Upper lobe of right lung (tissue), 1 donor: ENCODE measurements around the gene C2orf72. TPM values are rescaled to one million over a fixed set of nuclear protein-coding genes. Genes with fewer than 3 reads are reported as not detected.

ENCODE experiments used
- ATAC-seq: fragments of 200-7000 bp; cut with Tn5 transposase; one replicate; pipeline ENCODE4 v1.9.1; 2020; ENCODE audit warnings: mild to moderate bottlenecking, moderate library complexity
- DNase-seq: peaks from one replicate; pipeline ENCODE4 v3.0.0-alpha.2; 2020
- H3K27ac ChIP-seq: fragments of 200-600 bp; one replicate; pipeline ENCODE4 v1.8.0; 2022
- H3K27me3 ChIP-seq: fragments of 200-600 bp; one replicate; pipeline ENCODE4 v1.8.0; 2022; ENCODE audit warnings: mild to moderate bottlenecking
- H3K36me3 ChIP-seq: fragments of 200-600 bp; one replicate; pipeline ENCODE4 v1.8.0; 2022
- H3K4me1 ChIP-seq: fragments of 200-600 bp; one replicate; pipeline ENCODE4 v1.8.0; 2022
- H3K4me3 ChIP-seq: fragments of 200-600 bp; one replicate; pipeline ENCODE4 v1.8.0; 2022; ENCODE audit warnings: mild to moderate bottlenecking
- H3K9me3 ChIP-seq: fragments of 200-600 bp; one replicate; pipeline ENCODE4 v1.8.0; 2022
- intact Hi-C: fragments of 100-400 bp; cut with DNase I; formaldehyde crosslinking; loops from one replicate; pipeline ENCODE4 v1.11.0; 2022
- total RNA-seq: library from RNA; stranded (reverse); fragmentation: NEBNext Ultra II Directional; extraction: Animal tissue kit (Norgen Biotek cat#: 25700); gene quantifications from one replicate; pipeline ENCODE4 v1.2.1, GENCODE V29; 2021
- TF ChIP-seq, protein P1 (sequence below): fragments of 200-600 bp; IDR thresholded peaks from one replicate; pipeline ENCODE4 v1.8.0; 2022; ENCODE audit warnings: antibody characterized with exemption
- donor health status: DM: no; HTN: yes; CAD: no; lungs with severe emphysema.

The C2orf72 gene
- total RNA-seq, 1 donor from 2014 or later, result 1.5 TPM

DNA sequence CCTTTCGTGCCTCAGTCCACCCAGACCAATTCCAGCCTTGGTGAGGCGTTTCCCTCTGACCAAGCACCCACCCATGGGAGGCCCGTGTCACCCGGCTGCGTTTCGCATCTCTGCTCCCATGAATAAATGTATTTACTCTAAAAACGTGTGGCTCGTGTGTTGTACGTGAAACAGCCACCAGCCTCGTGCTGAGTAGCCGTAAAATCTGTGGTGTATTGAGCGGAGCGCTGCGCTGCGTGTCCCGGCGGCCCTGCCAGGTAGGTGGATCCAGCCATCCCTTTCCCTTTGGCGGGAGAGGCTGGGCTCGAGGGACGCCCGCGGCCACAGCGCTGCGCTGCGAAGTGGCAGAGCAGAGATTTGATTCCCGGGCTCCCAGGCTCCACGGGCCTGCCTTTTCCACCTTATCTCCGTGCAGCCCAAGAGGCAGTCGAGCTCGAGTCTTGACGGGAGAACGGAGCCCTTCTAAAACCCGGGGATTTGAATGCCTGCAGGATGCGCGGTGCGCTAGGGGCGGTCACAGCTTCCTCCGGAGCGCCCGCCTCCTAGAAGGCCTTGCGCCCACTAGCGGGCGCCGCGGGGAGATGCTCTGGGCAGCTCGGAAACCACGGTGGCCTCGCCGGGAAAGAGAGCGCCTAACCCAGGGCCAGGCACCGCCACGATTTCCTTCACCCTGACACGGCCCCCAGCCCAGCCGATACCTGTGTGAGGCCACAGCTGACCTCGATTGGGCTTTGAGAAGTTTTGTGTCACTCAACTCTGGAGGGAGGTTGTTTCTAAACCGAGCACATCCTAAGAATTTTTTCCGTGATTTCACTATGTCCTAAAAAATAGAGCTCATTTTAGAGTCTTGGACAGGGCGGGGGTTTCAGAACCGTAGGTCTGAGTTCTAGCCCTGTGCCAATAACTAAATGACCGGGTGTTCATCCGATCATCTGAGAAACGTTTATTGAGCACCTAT is 15.4 kb downstream of the C2orf72 start:
- peak overlapping the region; percentile 59 for H3K4me3 ChIP-seq
- H3K4me1 ChIP-seq, result peaks cover 7% of the 10 kb centered on the region
- peaks cover 2% of the 10 kb centered on the region for H3K27me3 ChIP-seq
- no peaks in the 10 kb centered on the region for H3K9me3 ChIP-seq
- ATAC-seq, result peak; percentile 87
- no peak overlapping the region for H3K27ac ChIP-seq
- DNase-seq, result peak; percentile 92
- H3K36me3 ChIP-seq, result no peaks in the 10 kb centered on the region
- intact Hi-C loops, result no loop called here
- TF ChIP-seq, protein P1, sequence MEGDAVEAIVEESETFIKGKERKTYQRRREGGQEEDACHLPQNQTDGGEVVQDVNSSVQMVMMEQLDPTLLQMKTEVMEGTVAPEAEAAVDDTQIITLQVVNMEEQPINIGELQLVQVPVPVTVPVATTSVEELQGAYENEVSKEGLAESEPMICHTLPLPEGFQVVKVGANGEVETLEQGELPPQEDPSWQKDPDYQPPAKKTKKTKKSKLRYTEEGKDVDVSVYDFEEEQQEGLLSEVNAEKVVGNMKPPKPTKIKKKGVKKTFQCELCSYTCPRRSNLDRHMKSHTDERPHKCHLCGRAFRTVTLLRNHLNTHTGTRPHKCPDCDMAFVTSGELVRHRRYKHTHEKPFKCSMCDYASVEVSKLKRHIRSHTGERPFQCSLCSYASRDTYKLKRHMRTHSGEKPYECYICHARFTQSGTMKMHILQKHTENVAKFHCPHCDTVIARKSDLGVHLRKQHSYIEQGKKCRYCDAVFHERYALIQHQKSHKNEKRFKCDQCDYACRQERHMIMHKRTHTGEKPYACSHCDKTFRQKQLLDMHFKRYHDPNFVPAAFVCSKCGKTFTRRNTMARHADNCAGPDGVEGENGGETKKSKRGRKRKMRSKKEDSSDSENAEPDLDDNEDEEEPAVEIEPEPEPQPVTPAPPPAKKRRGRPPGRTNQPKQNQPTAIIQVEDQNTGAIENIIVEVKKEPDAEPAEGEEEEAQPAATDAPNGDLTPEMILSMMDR, result peak; percentile 95

DNA sequence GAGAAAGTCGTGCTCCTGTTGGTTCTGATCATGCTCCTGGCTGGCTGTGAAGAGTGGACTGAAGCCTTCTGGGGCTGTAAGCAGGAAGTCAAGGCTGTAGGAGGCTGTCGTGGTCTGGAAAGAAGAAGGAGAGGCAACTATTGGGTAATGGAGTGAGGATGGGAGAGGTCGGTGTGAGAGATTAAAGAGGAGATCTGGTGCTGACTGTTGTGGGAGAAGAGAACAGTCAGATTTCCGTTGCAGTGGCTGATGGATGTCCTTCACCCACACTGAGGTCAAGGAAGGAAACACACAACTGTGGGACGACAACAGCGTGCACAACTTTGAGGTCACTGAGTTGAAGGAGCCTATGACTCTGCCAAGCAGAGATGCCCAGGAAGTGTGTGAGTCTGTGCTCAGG is 16.5 kb downstream of the C2orf72 start:
- ATAC-seq (no peak), DNase-seq (no peak)
- intact Hi-C loops, result no loop called here
- H3K4me1 ChIP-seq, result peaks cover 17% of the 10 kb centered on the region
- no peak overlapping the region for H3K27ac ChIP-seq
- H3K4me3 ChIP-seq, result no peak overlapping the region
- TF ChIP-seq, protein P1, result no peak
- H3K27me3 ChIP-seq, result no peaks in the 10 kb centered on the region
- no peaks in the 10 kb centered on the region for H3K9me3 ChIP-seq
- H3K36me3 ChIP-seq, result no peaks in the 10 kb centered on the region

DNA sequence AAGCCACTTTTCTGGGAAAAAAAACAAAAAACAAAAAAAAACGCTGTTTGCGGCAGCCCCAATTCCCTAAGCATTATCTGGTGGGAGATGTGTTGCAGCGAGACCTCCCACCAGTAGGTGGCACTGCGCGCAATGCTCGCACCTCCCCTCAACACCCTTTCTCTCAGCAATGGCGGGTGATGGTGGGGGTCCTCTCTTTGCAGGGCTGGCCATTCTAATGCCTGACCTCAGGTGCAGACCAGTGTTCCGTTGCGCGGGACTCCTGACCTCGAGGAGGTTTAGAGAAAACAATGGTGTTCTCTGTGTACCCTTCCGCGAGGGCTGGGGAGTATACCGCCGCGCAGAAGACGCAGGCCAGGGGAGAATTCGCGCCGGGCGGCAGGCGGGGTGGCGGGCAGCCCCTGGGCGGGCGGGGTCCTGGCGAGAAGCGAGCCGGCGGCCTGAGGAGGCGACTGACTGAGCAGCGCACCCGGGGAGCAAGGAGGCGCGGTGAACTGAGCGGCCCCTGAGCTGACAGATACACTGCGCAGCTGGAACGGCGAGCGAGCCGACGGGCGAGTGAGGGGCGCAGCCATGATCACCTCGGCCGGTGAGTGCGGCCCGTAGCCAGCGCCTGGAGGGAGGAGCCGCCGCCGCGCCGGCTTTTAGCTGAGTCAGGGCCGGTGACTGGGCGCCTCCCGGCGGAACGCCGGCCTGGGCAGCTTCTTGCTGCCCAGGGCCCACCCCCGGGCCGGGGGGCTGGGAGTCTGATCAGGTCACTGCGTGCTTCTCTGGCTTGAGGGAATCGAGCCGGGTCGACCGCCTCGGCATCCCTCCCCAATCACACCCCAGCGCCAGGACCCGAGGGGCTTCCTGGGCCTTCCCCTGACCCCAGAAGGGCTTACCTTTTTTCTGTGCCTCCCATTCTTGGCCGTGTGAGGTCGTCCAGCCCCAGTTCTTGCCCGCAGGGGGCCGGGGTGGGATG is 19.4 kb downstream of the C2orf72 start, which contains the start of gene PSMD1:
Gene PSMD1, plus strand, starts transcription at position 415 of the 964 bp plus-strand sequence. Its CDS starts 159 bp downstream, at position 574.
- Histone ChIP-seq H3K4me1 (peaks cover 32% of the 10 kb centered on the region), H3K4me3 (peak within 1 kb of the TSS; percentile 90)
- intact Hi-C loops, result no loop called here

GRCh38 chr2:231057590-231057989 is 20.3 kb downstream of the C2orf72 start:
- intact Hi-C loops, result no loop called here
- no peak overlapping the region for H3K27ac ChIP-seq
- no peaks in the 10 kb centered on the region for H3K27me3 ChIP-seq
- DNase-seq (no peak), ATAC-seq (no peak)
- H3K4me1 ChIP-seq, result peaks cover 28% of the 10 kb centered on the region
- H3K9me3 ChIP-seq, result no peaks in the 10 kb centered on the region
- TF ChIP-seq, protein P1, result no peak
- peak overlapping the region; percentile 90 for H3K4me3 ChIP-seq
- peaks cover 15% of the 10 kb centered on the region for H3K36me3 ChIP-seq

More for the DNA sequence above, 19.4 kb downstream of the C2orf72 start, which contains the start of gene PSMD1:
- DNase-seq (peak; percentile 94), ATAC-seq (peak; percentile 97)
- peaks cover 8% of the 10 kb centered on the region for H3K36me3 ChIP-seq
- TF ChIP-seq, protein P1, result peak; percentile 94
- H3K27ac ChIP-seq, result peak within 1 kb of the TSS; percentile 97
- H3K9me3 ChIP-seq, result no peaks in the 10 kb centered on the region
- no peaks in the 10 kb centered on the region for H3K27me3 ChIP-seq

DNA sequence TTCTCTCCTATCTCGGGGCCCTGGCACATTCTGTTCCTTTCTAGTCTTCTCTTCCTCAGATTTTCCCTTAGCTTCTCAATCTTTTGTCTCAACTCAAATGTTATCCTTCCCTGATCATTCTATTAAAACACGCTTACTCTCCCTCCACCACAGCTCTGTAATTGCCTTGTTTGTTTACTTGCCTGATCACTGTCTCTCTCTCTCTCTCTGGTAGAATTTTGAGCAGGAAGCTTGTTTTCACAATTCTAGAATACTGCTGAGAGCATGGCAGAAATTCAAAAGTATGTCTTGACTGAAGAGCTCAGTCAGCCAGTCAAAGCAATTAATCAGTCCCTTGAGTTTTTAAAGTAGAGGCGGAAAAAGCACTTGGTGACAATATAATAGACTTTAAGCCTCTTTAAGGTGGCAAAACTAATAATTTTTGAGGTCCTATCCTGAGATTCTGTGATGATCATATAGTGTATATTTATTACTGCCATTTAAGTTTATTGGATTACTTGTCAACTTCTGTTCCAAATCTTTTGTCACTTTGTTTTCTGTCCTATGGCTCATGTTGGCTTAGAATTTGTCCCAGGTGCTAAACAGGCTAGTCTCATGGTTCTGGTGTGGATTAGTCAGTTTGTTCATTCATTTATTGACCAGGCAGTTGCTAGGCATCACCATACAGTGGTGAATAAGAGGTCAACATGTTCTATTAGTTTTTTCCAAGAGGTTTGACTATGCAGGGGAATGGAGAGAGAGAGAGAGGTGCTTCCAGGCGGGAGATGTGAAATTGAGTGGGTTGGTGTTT is 21.6 kb downstream of the C2orf72 start:
- intact Hi-C loops, result no loop called here
- Histone ChIP-seq H3K9me3 (no peaks in the 10 kb centered on the region), H3K27me3 (no peaks in the 10 kb centered on the region), H3K4me3 (no peak overlapping the region), H3K36me3 (peaks cover 28% of the 10 kb centered on the region), H3K4me1 (peaks cover 28% of the 10 kb centered on the region), H3K27ac (no peak overlapping the region)
- no peak for DNase-seq
- TF ChIP-seq, protein P1, result no peak
- no peak for ATAC-seq
